CD14-positive monocyte (primary cell): ENCODE results near the gene PPP1R2. TPM values are rescaled to one million over a fixed set of nuclear protein-coding genes. Genes with fewer than 3 reads are reported as not detected.
A peak's percentile ranks its signal among the peaks of the same experiment; 100 is the strongest.

Source experiments
- DNase-seq, 3 donors: peaks; one replicate each; pipeline ENCODE4 v3.0.0-alpha.2; 2011 to 2022
- H2AFZ ChIP-seq: 2 replicates; pipeline ENCODE4 v1.6.0; 2012; ENCODE audit warnings: mild to moderate bottlenecking, low read depth, low read length, inconsistent platforms; ENCODE audit not compliant: insufficient read depth, poor library complexity, severe bottlenecking
- H3K27ac ChIP-seq, 2 donors: 1 replicate in 1 of 2; 2 replicates in 1 of 2; pipeline ENCODE4 v1.5.1; 2012 to 2013; ENCODE audit warnings: low read length in 2 of 2, control low read depth in 1 of 2, inconsistent platforms in 1 of 2, low read depth in 1 of 2, mild to moderate bottlenecking in 1 of 2
- H3K27me3 ChIP-seq, 2 donors: one replicate each; pipeline versions ENCODE4 v1.6.0 to v1.6.1; 2011 to 2013; ENCODE audit warnings: low read length in 2 of 2; ENCODE audit not compliant: control insufficient read depth in 2 of 2, insufficient read depth in 2 of 2
- H3K36me3 ChIP-seq, 2 donors: replicated peaks in 1 of 2; 1 replicate in 1 of 2; 2 replicates in 1 of 2; pipeline versions ENCODE4 v1.5.1 to v1.6.1; 2012 to 2013; ENCODE audit warnings: low read length in 2 of 2, control low read depth in 1 of 2, inconsistent platforms in 1 of 2, mild to moderate bottlenecking in 1 of 2; ENCODE audit not compliant: insufficient read depth in 2 of 2, control insufficient read depth in 1 of 2
- H3K4me1 ChIP-seq, 2 donors: 1 replicate in 1 of 2; 2 replicates in 1 of 2; pipeline versions ENCODE4 v1.5.1 to v1.6.1; 2012 to 2013; ENCODE audit warnings: low read length in 2 of 2, control low read depth in 1 of 2, inconsistent platforms in 1 of 2, mild to moderate bottlenecking in 1 of 2, moderate library complexity in 1 of 2; ENCODE audit not compliant: insufficient read depth in 2 of 2, control insufficient read depth in 1 of 2
- H3K4me2 ChIP-seq: replicated peaks from 2 replicates; pipeline ENCODE3; 2012; ENCODE audit warnings: low read length, moderate library complexity, mild to moderate bottlenecking; ENCODE audit not compliant: poor library complexity, severe bottlenecking; ENCODE audit errors: extremely low read depth
- H3K4me3 ChIP-seq, 3 experiments: fragments of 200-600 bp in 1 of 3; sonication (generic) in 1 of 3; replicated peaks in 1 of 3; 1 replicate in 2 of 3; 2 replicates in 1 of 3; pipeline ENCODE4 v1.5.1; 2011 to 2013; ENCODE audit warnings: low read length in 3 of 3, mild to moderate bottlenecking in 3 of 3, control low read depth in 2 of 3, low read depth in 2 of 3, inconsistent platforms in 1 of 3, moderate library complexity in 1 of 3
- H3K79me2 ChIP-seq: 2 replicates; pipeline ENCODE4 v1.6.0; 2012; ENCODE audit warnings: mild to moderate bottlenecking, control low read depth, inconsistent platforms, low read length, moderate library complexity; ENCODE audit not compliant: insufficient read depth
- H3K9ac ChIP-seq: 2 replicates; pipeline ENCODE4 v1.6.0; 2017; ENCODE audit warnings: low read length, mild to moderate bottlenecking; ENCODE audit not compliant: insufficient read depth, poor library complexity, severe bottlenecking
- H3K9me3 ChIP-seq, 2 donors: replicated peaks in 1 of 2; 1 replicate in 1 of 2; 2 replicates in 1 of 2; pipeline versions ENCODE4 v1.5.1 to v1.6.1; 2012 to 2013; ENCODE audit warnings: low read length in 2 of 2, control low read depth in 1 of 2; ENCODE audit not compliant: control insufficient read depth in 1 of 2, insufficient read depth in 1 of 2
- H4K20me1 ChIP-seq: 2 replicates; pipeline ENCODE4 v1.6.0; 2012; ENCODE audit warnings: mild to moderate bottlenecking, low read length, control low read depth, moderate library complexity; ENCODE audit not compliant: insufficient read depth
- H3K27ac Mint-ChIP-seq, 7 donors: one replicate each; pipeline ENCODE4 v1.8.0; 2020; ENCODE audit warnings: mild to moderate bottlenecking in 7 of 7, mixed read lengths in 7 of 7, moderate library complexity in 6 of 7, inconsistent platforms in 2 of 7
- H3K27me3 Mint-ChIP-seq, 3 donors: one replicate each; pipeline ENCODE4 v1.8.0; 2021 to 2022; ENCODE audit warnings: low read depth in 3 of 3, mild to moderate bottlenecking in 3 of 3, mixed read lengths in 3 of 3, moderate library complexity in 3 of 3, inconsistent platforms in 1 of 3
- H3K36me3 Mint-ChIP-seq, 2 donors: one replicate each; pipeline ENCODE4 v1.8.0; 2020; ENCODE audit warnings: mixed read lengths in 2 of 2, inconsistent platforms in 1 of 2, mild to moderate bottlenecking in 1 of 2
- H3K4me1 Mint-ChIP-seq: one replicate; pipeline ENCODE4 v1.8.0; 2020; ENCODE audit warnings: mild to moderate bottlenecking, mixed read lengths
- H3K4me3 Mint-ChIP-seq, 2 donors: one replicate each; pipeline ENCODE4 v1.8.0; 2020; ENCODE audit warnings: mild to moderate bottlenecking in 2 of 2, mixed read lengths in 2 of 2, moderate library complexity in 1 of 2
- H3K9me3 Mint-ChIP-seq, 7 donors: one replicate each; pipeline ENCODE4 v1.8.0; 2020 to 2022; ENCODE audit warnings: mixed read lengths in 7 of 7, mild to moderate bottlenecking in 6 of 7, moderate library complexity in 6 of 7, inconsistent platforms in 2 of 7
- WGBS: methylation state at CpG from one replicate; pipeline ENCODE4 v1.1.5; 2013; ENCODE audit warnings: missing lambda C conversion rate; ENCODE audit not compliant: insufficient coverage; 5-methylcytosine and 5-hydroxymethylcytosine counted together
- intact Hi-C, 2 donors: fragments of 100-400 bp; cut with micrococcal nuclease; formaldehyde crosslinking; loops; one replicate each; pipeline versions ENCODE4 v1.15.0 to v1.15.1; 2023
- polyA plus RNA-seq, 3 donors: library from polyadenylated mRNA; depleted of rRNA in 1 of 3; unstranded in 2 of 3; stranded (reverse) in 1 of 3; fragments of 300-500 nt in 2 of 3; fragments of >200 nt in 1 of 3; fragmentation: Illumina TruSeq in 2 of 3; gene quantifications; 1 replicate in 2 of 3; 2 replicates in 1 of 3; pipeline ENCODE4 v1.2.3, GENCODE V29; 2012 to 2021
- TF ChIP-seq, protein P1 (sequence below): fragments of 200-600 bp; IDR thresholded peaks from one replicate; pipeline ENCODE4 v1.8.0; 2022; ENCODE audit warnings: antibody characterized with exemption, mild to moderate bottlenecking

Gene PPP1R2
- polyA plus RNA-seq, 3 donors, result 21.0 to 121 (median 118) TPM

DNA sequence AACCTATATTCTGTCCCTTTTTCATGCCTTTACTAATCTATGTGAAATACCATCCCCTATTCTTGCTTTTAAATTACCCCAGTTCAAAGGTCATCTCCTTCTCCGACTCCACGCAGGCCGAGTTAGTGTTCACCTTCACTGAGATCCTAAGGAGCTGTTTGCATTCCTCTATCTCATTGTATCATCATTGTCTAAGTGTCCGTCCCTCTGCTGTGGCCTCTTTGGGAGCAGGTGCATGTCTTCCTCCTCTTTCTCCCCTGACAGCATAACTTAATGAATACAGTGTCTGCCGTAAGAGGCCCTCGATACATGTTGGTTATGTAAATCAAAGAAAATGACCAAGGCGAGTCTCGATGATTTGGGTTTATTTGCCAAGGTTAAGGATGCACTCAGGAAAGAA, 4.9 kb upstream of the PPP1R2 start:
- Mint-ChIP-seq H3K9me3 (peaks cover 0 to 2% (median 0%) of the 10 kb centered on the region in 7 donors), H3K4me3 (peak overlapping the region in 1 of 2 donors; percentile 43), H3K27me3 (peaks cover 23 to 39% (median 35%) of the 10 kb centered on the region in 3 donors), H3K4me1 (peaks cover 34% of the 10 kb centered on the region), H3K36me3 (no peaks in the 10 kb centered on the region), H3K27ac (no peak overlapping the region)
- no peak overlapping the region for H3K27ac ChIP-seq
- intact Hi-C loops, result loop anchor here in 1 of 2 donors (10.0 kb wide), 1 partner anchor 357 kb away; the partner anchor contains the start of gene TNK2
- H3K4me1 ChIP-seq, result peaks cover 9 to 15% of the 10 kb centered on the region in 2 donors
- no peak for DNase-seq
- H3K9ac ChIP-seq, result no peak overlapping the region
- peaks cover 10% of the 10 kb centered on the region for H4K20me1 ChIP-seq
- no peak overlapping the region for H3K4me3 ChIP-seq
- no peak overlapping the region for H3K4me2 ChIP-seq
- H3K27me3 ChIP-seq, result peaks cover 10 to 16% of the 10 kb centered on the region in 2 donors
- peaks cover 2% of the 10 kb centered on the region for H3K79me2 ChIP-seq
- H2AFZ ChIP-seq, result no peak overlapping the region
- no peaks in the 10 kb centered on the region for H3K9me3 ChIP-seq
- TF ChIP-seq, protein P1, sequence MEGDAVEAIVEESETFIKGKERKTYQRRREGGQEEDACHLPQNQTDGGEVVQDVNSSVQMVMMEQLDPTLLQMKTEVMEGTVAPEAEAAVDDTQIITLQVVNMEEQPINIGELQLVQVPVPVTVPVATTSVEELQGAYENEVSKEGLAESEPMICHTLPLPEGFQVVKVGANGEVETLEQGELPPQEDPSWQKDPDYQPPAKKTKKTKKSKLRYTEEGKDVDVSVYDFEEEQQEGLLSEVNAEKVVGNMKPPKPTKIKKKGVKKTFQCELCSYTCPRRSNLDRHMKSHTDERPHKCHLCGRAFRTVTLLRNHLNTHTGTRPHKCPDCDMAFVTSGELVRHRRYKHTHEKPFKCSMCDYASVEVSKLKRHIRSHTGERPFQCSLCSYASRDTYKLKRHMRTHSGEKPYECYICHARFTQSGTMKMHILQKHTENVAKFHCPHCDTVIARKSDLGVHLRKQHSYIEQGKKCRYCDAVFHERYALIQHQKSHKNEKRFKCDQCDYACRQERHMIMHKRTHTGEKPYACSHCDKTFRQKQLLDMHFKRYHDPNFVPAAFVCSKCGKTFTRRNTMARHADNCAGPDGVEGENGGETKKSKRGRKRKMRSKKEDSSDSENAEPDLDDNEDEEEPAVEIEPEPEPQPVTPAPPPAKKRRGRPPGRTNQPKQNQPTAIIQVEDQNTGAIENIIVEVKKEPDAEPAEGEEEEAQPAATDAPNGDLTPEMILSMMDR, result no peak
- WGBS, result 95% methylated on average over 7 of the region's 8 CpGs
- H3K36me3 ChIP-seq, result no peaks in the 10 kb centered on the region

DNA sequence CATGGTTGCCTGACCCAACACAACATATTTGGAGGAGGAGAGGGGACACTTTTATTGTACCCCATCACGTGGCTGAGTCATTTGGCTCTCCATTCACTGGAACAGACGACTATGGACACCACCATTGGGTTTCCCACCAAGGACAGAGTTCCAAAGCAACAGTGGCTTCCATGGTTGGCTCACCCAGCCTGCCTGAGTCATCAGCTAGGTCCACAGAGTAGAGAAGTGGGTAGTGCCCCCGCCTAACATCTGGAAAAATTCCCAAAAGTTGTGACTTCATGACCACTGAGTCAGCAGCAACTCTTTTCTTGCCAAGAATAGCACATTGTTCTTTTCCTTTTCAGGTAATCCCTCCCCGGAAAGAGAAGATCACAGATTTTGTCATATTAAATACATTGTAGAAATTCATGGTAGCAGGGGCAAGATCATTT, 3.0 kb upstream of the PPP1R2 start:
- Histone ChIP-seq H2AFZ (no peak overlapping the region), H3K4me3 (no peak overlapping the region), H3K9me3 (no peaks in the 10 kb centered on the region), H3K27me3 (peaks cover 10 to 16% of the 10 kb centered on the region in 2 donors), H3K4me1 (peaks cover 18 to 29% of the 10 kb centered on the region in 2 donors), H3K9ac (no peak overlapping the region), H3K36me3 (no peaks in the 10 kb centered on the region), H4K20me1 (peaks cover 23% of the 10 kb centered on the region), H3K27ac (no peak overlapping the region), H3K4me2 (no peak overlapping the region), H3K79me2 (peaks cover 20% of the 10 kb centered on the region)
- WGBS, result 56% methylated on average over 3 of the region's 4 CpGs
- no peak overlapping the region for H3K4me3 Mint-ChIP-seq
- peaks cover 0 to 2% (median 0%) of the 10 kb centered on the region in 7 donors for H3K9me3 Mint-ChIP-seq
- H3K4me1 Mint-ChIP-seq, result peaks cover 43% of the 10 kb centered on the region
- TF ChIP-seq, protein P1, result no peak
- no peak overlapping the region for H3K27ac Mint-ChIP-seq
- peaks cover 23 to 39% (median 35%) of the 10 kb centered on the region in 3 donors for H3K27me3 Mint-ChIP-seq
- peak in 2 of 3 donors; percentile 11 to 86 for DNase-seq
- no peaks in the 10 kb centered on the region for H3K36me3 Mint-ChIP-seq
- intact Hi-C loops, result loop anchor here in 1 of 2 donors (10.0 kb wide), 1 partner anchor 359 kb away; the partner anchor contains the start of gene TNK2
